WI38 (cell line): ENCODE data around the gene FNIP1.

Source experiments
- H3K4me3 ChIP-seq: 2 replicates; pipeline ENCODE4 v1.5.1; 2011; ENCODE audit warnings: low read depth, mild to moderate bottlenecking, control low read depth, low read length
- CTCF ChIP-seq: IDR thresholded peaks from 2 replicates; pipeline ENCODE4 v1.5.1; 2012; ENCODE audit warnings: low read depth, mild to moderate bottlenecking, control low read depth, low read length

Gene FNIP1

GRCh38 chr5:131664929-131665328 lies 131.9 kb downstream of the FNIP1 start:
- no peak overlapping the region for H3K4me3 ChIP-seq
- TF ChIP-seq CTCF: no peak

- H3K4me3 ChIP-seq: no peak overlapping the region
- TF ChIP-seq CTCF: no peak
These were observed 134.9 kb downstream of the FNIP1 start for GRCh38 chr5:131661933-131662332.

GRCh38 chr5:131659841-131660240 lies 137.0 kb downstream of the FNIP1 start:
- TF ChIP-seq CTCF: no peak
- no peak overlapping the region for H3K4me3 ChIP-seq

- TF ChIP-seq CTCF: no peak
- no peak overlapping the region for H3K4me3 ChIP-seq
These were observed 137.5 kb downstream of the FNIP1 start for GRCh38 chr5:131659290-131659689.

- TF ChIP-seq CTCF: no peak
- H3K4me3 ChIP-seq: no peak overlapping the region
These were observed 142.0 kb downstream of the FNIP1 start for GRCh38 chr5:131654776-131655175.

- TF ChIP-seq CTCF: no peak
- no peak overlapping the region for H3K4me3 ChIP-seq
These were observed 142.5 kb downstream of the FNIP1 start for GRCh38 chr5:131654309-131654708.

- no peak overlapping the region for H3K4me3 ChIP-seq
- no peak for TF ChIP-seq CTCF
These were observed 147.7 kb downstream of the FNIP1 start for GRCh38 chr5:131649161-131649560.
